SK-N-SH (cell line): ENCODE data around the gene IFI16. TPM values are rescaled to one million over a fixed set of nuclear protein-coding genes. Genes with fewer than 3 reads are reported as not detected.
"Not testable (repeated sequence)": the region's sequence is repeated elsewhere in the genome, so short reads cannot be mapped to it uniquely, and the experiment has no call there.

ENCODE experiments used
- CTCF ChIA-PET: fragments of 300-600, 350-600 bp; formaldehyde crosslinking; extraction: SDS; loops from one replicate; lab custom pipeline; 2021; lab: Yijun Ruan, JAX
- POLR2A ChIA-PET: fragments of 350-600 bp; sonication (Branson Sonifier 250); formaldehyde crosslinking; extraction: SDS; loops from one replicate; lab custom pipeline; 2020; ENCODE audit warnings: antibody characterized with exemption, inconsistent platforms; lab: Yijun Ruan, JAX
- DNase-seq: peaks from one replicate; pipeline ENCODE4 v3.0.0; 2012
- H2AFZ ChIP-seq: fragments of 200-600 bp; sonication (generic); 2 replicates; pipeline ENCODE4 v1.8.1; 2016; ENCODE audit warnings: antibody characterized with exemption, mild to moderate bottlenecking, low read depth
- H3F3A ChIP-seq: fragments of 200-600 bp; sonication (generic); replicated peaks from 2 replicates; pipeline ENCODE3; 2016; ENCODE audit warnings: antibody characterized with exemption, mild to moderate bottlenecking; ENCODE audit not compliant: insufficient read depth
- H3K27ac ChIP-seq, 2 experiments: fragments of 200-500 bp in 1 of 2; fragments of 200-600 bp in 1 of 2; sonication (Bioruptor generic) in 1 of 2; sonication (generic), shearing (Covaris generic) in 1 of 2; 2 replicates each; pipeline versions ENCODE4 v1.5.1 to v1.6.1; 2014 to 2016; ENCODE audit warnings: low read depth in 2 of 2, inconsistent platforms in 1 of 2, low read length in 1 of 2, mild to moderate bottlenecking in 1 of 2, mixed read lengths in 1 of 2
- H3K27me3 ChIP-seq: fragments of 200-600 bp; sonication (generic), shearing (Covaris generic); 2 replicates; pipeline ENCODE4 v1.6.1; 2016; ENCODE audit warnings: mixed run types; ENCODE audit not compliant: insufficient read depth
- H3K36me3 ChIP-seq, 2 experiments: fragments of 200-500 bp in 1 of 2; fragments of 200-600 bp in 1 of 2; sonication (Bioruptor generic) in 1 of 2; sonication (generic) in 1 of 2; replicated peaks in 1 of 2; 2 replicates each; pipeline versions ENCODE3 to v1.5.1; 2014 to 2016; ENCODE audit warnings: low read length in 1 of 2, mild to moderate bottlenecking in 1 of 2; ENCODE audit not compliant: insufficient read depth in 2 of 2, control insufficient read depth in 1 of 2
- H3K4me1 ChIP-seq, 2 experiments: fragments of 200-500 bp in 1 of 2; fragments of 200-600 bp in 1 of 2; sonication (Bioruptor generic) in 1 of 2; sonication (generic), shearing (Covaris generic) in 1 of 2; 2 replicates each; pipeline versions ENCODE4 v1.5.1 to v1.6.1; 2014 to 2016; ENCODE audit warnings: low read depth in 1 of 2, low read length in 1 of 2, mixed run types in 1 of 2; ENCODE audit not compliant: insufficient read depth in 2 of 2, control insufficient read depth in 1 of 2
- H3K4me2 ChIP-seq: fragments of 200-600 bp; sonication (generic), shearing (Covaris generic); 2 replicates; pipeline ENCODE4 v1.6.1; 2017; ENCODE audit warnings: mixed run types
- H3K4me3 ChIP-seq, 2 experiments: fragments of 200-500 bp in 1 of 2; fragments of 200-600 bp in 1 of 2; sonication (Bioruptor generic) in 1 of 2; sonication (generic), shearing (Covaris generic) in 1 of 2; 2 replicates each; pipeline versions ENCODE4 v1.5.1 to v1.8.1; 2014 to 2016; ENCODE audit warnings: low read depth in 2 of 2, inconsistent platforms in 1 of 2, low read length in 1 of 2, mild to moderate bottlenecking in 1 of 2, mixed read lengths in 1 of 2, moderate library complexity in 1 of 2
- H3K79me2 ChIP-seq: fragments of 200-600 bp; sonication (generic); 2 replicates; pipeline ENCODE4 v1.8.1; 2017; ENCODE audit warnings: mild to moderate bottlenecking; ENCODE audit not compliant: insufficient read depth
- H3K9ac ChIP-seq: fragments of 200-600 bp; sonication (generic); 2 replicates; pipeline ENCODE4 v1.6.1; 2017; ENCODE audit warnings: mixed run types
- H3K9me2 ChIP-seq: fragments of 200-600 bp; sonication (generic); 2 replicates; pipeline ENCODE4 v1.6.1; 2017; ENCODE audit warnings: mixed run types
- H3K9me3 ChIP-seq: fragments of 200-600 bp; sonication (generic); 2 replicates; pipeline ENCODE4 v1.6.1; 2017; ENCODE audit warnings: mixed run types, mild to moderate bottlenecking, moderate library complexity
- H4K20me1 ChIP-seq: fragments of 200-600 bp; sonication (generic); 2 replicates; pipeline ENCODE4 v1.6.1; 2017; ENCODE audit warnings: mild to moderate bottlenecking, mixed run types; ENCODE audit not compliant: insufficient read depth
- ELF1 ChIP-seq: IDR thresholded peaks from 2 replicates; pipeline ENCODE4 v1.4.0; 2012
- POLR2AphosphoS5 ChIP-seq: IDR thresholded peaks from 2 replicates; pipeline ENCODE4 v1.6.1; 2012; ENCODE audit warnings: low read depth, low read length
- REST ChIP-seq: IDR thresholded peaks from 2 replicates; pipeline ENCODE4 v1.6.1; 2012; ENCODE audit warnings: mild to moderate bottlenecking, low read depth, low read length, moderate library complexity
- SMC3 ChIP-seq: IDR thresholded peaks from 2 replicates; pipeline ENCODE4 v1.6.1; 2012; ENCODE audit warnings: low read depth, low read length, improper control_type of control experiment
- USF2 ChIP-seq: fragments of 150-350 bp; IDR thresholded peaks from 2 replicates; pipeline ENCODE4 v1.6.1; 2017; ENCODE audit warnings: antibody characterized with exemption, low read length, low read depth, borderline replicate concordance
- WGBS: methylation state at CpG from one replicate; pipeline ENCODE4 v1.1.6; 2017; ENCODE audit warnings: low lambda C conversion rate; 5-methylcytosine and 5-hydroxymethylcytosine counted together
- polyA plus RNA-seq, 3 experiments: library from polyadenylated mRNA; depleted of rRNA; stranded (reverse); fragments of >200 nt; gene quantifications; 2 replicates each; pipeline ENCODE4 v1.2.3, GENCODE V29; 2012
- TF ChIP-seq, protein P1 (sequence below): IDR thresholded peaks from 2 replicates; pipeline ENCODE4 v1.4.0; 2012; ENCODE audit warnings: low read depth, borderline replicate concordance

Gene IFI16
- polyA plus RNA-seq, 1 of the 3 experiments (the other 2 are of a cell fraction) = 56.1 TPM

DNA sequence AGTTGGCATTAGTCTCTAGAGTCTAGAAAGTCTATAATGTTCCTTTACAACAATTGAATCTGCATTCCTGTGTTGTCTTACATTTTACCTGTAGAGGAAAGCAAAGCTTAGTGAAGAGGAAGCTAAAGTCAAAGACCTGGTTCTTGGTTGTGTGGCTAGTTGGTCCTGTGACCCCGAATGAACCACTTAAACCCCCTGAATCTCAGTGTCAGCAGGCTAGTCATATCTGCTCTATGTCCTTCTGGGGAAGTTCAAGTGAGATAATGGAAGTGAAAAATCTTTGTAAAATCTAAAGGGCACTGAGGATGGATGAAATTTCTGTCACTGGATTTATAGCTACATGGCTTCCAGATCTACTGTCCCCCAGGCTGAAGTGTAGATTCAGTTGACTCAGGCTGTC, 90.9 kb downstream of the IFI16 start (continued):
- TF ChIP-seq REST (no peak), POLR2AphosphoS5 (no peak), USF2 (no peak), ELF1 (no peak), SMC3 (no peak)
- TF ChIP-seq, protein P1, sequence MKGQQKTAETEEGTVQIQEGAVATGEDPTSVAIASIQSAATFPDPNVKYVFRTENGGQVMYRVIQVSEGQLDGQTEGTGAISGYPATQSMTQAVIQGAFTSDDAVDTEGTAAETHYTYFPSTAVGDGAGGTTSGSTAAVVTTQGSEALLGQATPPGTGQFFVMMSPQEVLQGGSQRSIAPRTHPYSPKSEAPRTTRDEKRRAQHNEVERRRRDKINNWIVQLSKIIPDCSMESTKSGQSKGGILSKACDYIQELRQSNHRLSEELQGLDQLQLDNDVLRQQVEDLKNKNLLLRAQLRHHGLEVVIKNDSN = no peak
- TF ChIP-seq, all 33 proteins: peak for 0

- DNase-seq, H3K4me2 ChIP-seq, H4K20me1 ChIP-seq, CTCF ChIA-PET, POLR2A ChIA-PET, H3K4me1 ChIP-seq, H2AFZ ChIP-seq, H3K27ac ChIP-seq, H3K9me2 ChIP-seq, H3K9me3 ChIP-seq, H3K79me2 ChIP-seq, H3K4me3 ChIP-seq, H3K36me3 ChIP-seq, H3K9ac ChIP-seq, H3F3A ChIP-seq: not testable (repeated sequence)
- 10% methylated on average over 3 of the region's 3 CpGs for WGBS
- peaks cover 31% of the 10 kb centered on the region; the same call in 1 of the 2 replicates for H3K27me3 ChIP-seq
Observed at GRCh38 chr1:159103021-159103420, 93.3 kb downstream of the IFI16 start.

Other genes with a start within 250 kb of the IFI16 start
- not detected in 2 replicates for gene OR6N1, start 237.7 kb upstream of the IFI16 start, polyA plus RNA-seq (2012; rRNA removed)
- gene OR6N2, start 228.7 kb upstream of the IFI16 start, polyA plus RNA-seq (2012; rRNA removed) = not detected in 2 replicates
- not detected in 2 replicates for gene MNDA, start 178.6 kb upstream of the IFI16 start, polyA plus RNA-seq (2012; rRNA removed)
- not detected in 2 replicates for gene PYHIN1, start 78.4 kb upstream of the IFI16 start, polyA plus RNA-seq (2012; rRNA removed)
- gene AIM2, start 66.9 kb downstream of the IFI16 start, polyA plus RNA-seq (2012; rRNA removed) = 1.1 TPM in 2 replicates
- gene CADM3, start 161.7 kb downstream of the IFI16 start, polyA plus RNA-seq (2012; rRNA removed) = 0.78 and 0.94 TPM in 2 replicates
- 0.02 TPM in 1 of 2 replicates, not detected in the other for gene ACKR1, start 195.0 kb downstream of the IFI16 start, polyA plus RNA-seq (2012; rRNA removed)